Neuron (in vitro differentiated cells): ENCODE measurements around the gene SLC39A7.

Experiments
- H2AFZ ChIP-seq: one replicate; pipeline ENCODE4 v1.6.1; 2013; ENCODE audit warnings: low read depth, mild to moderate bottlenecking, inconsistent platforms, low read length, moderate library complexity
- H3K27me3 ChIP-seq: one replicate; pipeline ENCODE4 v1.6.1; 2013; ENCODE audit warnings: low read length; ENCODE audit not compliant: insufficient read depth
- H3K36me3 ChIP-seq: one replicate; pipeline ENCODE4 v1.6.1; 2013; ENCODE audit warnings: low read length; ENCODE audit not compliant: insufficient read depth
- H3K4me1 ChIP-seq: one replicate; pipeline ENCODE4 v1.6.1; 2013; ENCODE audit warnings: low read length; ENCODE audit not compliant: insufficient read depth
- H3K4me3 ChIP-seq: 2 replicates; pipeline ENCODE4 v1.5.1; 2013; ENCODE audit warnings: mild to moderate bottlenecking, low read length, moderate library complexity
- H3K9me3 ChIP-seq: one replicate; pipeline ENCODE4 v1.6.1; 2013; ENCODE audit warnings: low read length

SLC39A7 gene

GRCh38 chr6:33189625-33190448 is 10.8 kb upstream of the SLC39A7 start:
- Histone ChIP-seq H2AFZ (no peak overlapping the region), H3K4me3 (no peak overlapping the region), H3K27me3 (peaks cover 2% of the 10 kb centered on the region), H3K36me3 (peaks cover 12% of the 10 kb centered on the region), H3K4me1 (peaks cover 9% of the 10 kb centered on the region), H3K9me3 (no peaks in the 10 kb centered on the region)

GRCh38 chr6:33190504-33191107 is 10.1 kb upstream of the SLC39A7 start:
- Histone ChIP-seq H3K4me3 (no peak overlapping the region), H3K36me3 (peaks cover 20% of the 10 kb centered on the region), H2AFZ (no peak overlapping the region), H3K9me3 (no peaks in the 10 kb centered on the region), H3K27me3 (peaks cover 2% of the 10 kb centered on the region), H3K4me1 (peaks cover 9% of the 10 kb centered on the region)

DNA sequence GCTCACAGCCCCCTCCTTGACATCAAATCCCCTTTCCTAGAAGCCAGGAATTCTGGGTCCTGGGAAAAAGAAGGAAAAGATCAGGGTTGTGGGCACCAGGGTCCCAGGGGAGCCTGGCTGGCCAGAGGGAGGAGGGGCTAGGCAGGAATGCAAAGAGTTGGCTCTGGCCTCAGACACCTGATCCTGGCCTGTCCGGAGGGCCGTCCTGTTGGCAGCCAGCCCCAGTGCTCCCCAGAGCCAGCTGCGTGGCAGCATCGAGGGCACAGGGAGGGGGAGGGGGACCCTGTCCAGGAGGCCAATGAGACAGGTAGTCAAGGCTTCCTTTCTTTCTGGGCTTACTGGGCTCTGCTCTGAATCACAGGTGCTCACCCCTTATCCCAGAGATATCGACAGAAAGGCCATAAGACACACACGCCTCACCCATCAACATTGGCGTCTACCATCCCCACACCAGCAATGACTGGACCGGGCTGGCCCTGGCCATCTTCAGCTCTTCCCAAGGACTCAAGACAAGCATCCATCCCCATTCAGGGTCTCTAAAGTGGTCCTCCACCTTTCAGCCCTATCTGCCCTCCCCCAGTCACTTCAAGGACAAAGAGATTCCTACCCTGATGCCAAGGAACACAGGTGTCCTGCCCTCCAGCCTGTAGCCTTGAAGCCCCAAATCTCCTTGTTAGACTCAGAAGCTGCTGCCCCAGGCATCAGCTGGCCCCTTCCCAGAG is 9.1 kb upstream of the SLC39A7 start:
- no peaks in the 10 kb centered on the region for H3K27me3 ChIP-seq
- no peaks in the 10 kb centered on the region for H3K9me3 ChIP-seq
- H3K36me3 ChIP-seq, result peaks cover 27% of the 10 kb centered on the region
- no peak overlapping the region for H3K4me3 ChIP-seq
- H2AFZ ChIP-seq, result no peak overlapping the region
- H3K4me1 ChIP-seq, result peaks cover 9% of the 10 kb centered on the region

GRCh38 chr6:33192105-33192646 is 8.5 kb upstream of the SLC39A7 start, which contains the start of gene COL11A2:
COL11A2 (minus strand) TSS chr6:33192467; CDS start chr6:33192240, 227 bp downstream.
- no peak within 1 kb of the TSS for H3K4me3 ChIP-seq
- no peaks in the 10 kb centered on the region for H3K9me3 ChIP-seq
- H2AFZ ChIP-seq, result no peak within 1 kb of the TSS
- no peaks in the 10 kb centered on the region for H3K27me3 ChIP-seq
- H3K36me3 ChIP-seq, result peaks cover 31% of the 10 kb centered on the region
- H3K4me1 ChIP-seq, result peaks cover 9% of the 10 kb centered on the region

- Histone ChIP-seq H3K4me1 (peaks cover 13% of the 10 kb centered on the region), H3K27me3 (no peaks in the 10 kb centered on the region), H3K9me3 (no peaks in the 10 kb centered on the region), H3K36me3 (peaks cover 35% of the 10 kb centered on the region), H3K4me3 (no peak overlapping the region), H2AFZ (no peak overlapping the region)
Observed at GRCh38 chr6:33192671-33193602, 7.7 kb upstream of the SLC39A7 start.

DNA sequence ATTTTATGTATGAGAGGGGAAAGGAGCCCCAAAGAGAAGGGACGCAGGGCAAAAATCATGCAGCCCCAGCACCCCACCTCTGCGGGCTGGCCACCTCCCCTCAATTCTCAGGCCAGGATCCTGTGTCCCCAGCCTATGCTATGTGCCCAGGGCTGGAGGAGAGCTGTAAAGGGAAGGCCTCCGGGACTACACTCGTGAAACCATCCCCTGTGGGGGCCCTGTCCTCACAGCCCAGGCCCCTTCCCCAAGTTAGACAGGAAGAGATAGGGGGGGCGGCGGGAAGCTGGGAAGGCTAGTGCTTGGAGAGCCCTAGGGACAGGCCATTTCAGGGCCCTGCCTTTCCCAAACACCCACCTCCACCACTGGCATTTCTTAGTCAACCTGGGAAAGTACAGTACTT is 7.0 kb upstream of the SLC39A7 start:
- H3K4me1 ChIP-seq, result peaks cover 14% of the 10 kb centered on the region
- no peak overlapping the region for H3K4me3 ChIP-seq
- H3K36me3 ChIP-seq, result peaks cover 38% of the 10 kb centered on the region
- H3K27me3 ChIP-seq, result no peaks in the 10 kb centered on the region
- no peak overlapping the region for H2AFZ ChIP-seq
- no peaks in the 10 kb centered on the region for H3K9me3 ChIP-seq

DNA sequence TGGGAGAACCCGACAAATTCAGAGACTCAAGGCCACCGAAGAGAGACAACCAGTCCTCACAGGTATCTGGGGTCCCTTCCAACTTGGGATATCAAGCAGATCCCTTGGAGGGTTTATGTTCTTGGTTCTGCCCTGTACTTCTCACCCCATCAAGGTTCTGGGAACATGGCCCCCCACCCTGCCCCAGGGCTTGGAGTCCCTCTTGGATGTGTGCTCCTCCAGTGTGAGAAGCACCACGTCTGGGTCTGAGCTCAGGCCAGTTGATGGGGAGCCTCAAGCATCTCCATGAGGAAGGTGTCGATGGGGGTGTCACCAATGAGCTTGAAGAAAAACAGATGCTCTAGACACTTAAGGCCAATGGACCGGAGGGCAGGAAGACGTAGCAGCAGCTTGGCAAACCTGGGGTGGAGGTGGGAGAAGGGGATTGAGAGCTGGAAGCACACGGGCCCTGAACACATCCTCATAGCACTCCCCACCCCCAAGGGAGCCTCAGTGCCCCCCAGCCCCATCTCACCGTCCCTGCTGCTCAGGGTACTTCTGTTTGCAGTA is 6.2 kb upstream of the SLC39A7 start:
- H2AFZ ChIP-seq, result no peak overlapping the region
- H3K4me1 ChIP-seq, result peaks cover 22% of the 10 kb centered on the region
- H3K27me3 ChIP-seq, result no peaks in the 10 kb centered on the region
- no peak overlapping the region for H3K4me3 ChIP-seq
- H3K36me3 ChIP-seq, result peaks cover 38% of the 10 kb centered on the region
- H3K9me3 ChIP-seq, result no peaks in the 10 kb centered on the region

GRCh38 chr6:33195304-33196165 is 5.1 kb upstream of the SLC39A7 start:
- Histone ChIP-seq H3K27me3 (no peaks in the 10 kb centered on the region), H3K36me3 (peaks cover 38% of the 10 kb centered on the region), H3K4me1 (peaks cover 25% of the 10 kb centered on the region), H2AFZ (no peak overlapping the region), H3K4me3 (no peak overlapping the region), H3K9me3 (no peaks in the 10 kb centered on the region)

DNA sequence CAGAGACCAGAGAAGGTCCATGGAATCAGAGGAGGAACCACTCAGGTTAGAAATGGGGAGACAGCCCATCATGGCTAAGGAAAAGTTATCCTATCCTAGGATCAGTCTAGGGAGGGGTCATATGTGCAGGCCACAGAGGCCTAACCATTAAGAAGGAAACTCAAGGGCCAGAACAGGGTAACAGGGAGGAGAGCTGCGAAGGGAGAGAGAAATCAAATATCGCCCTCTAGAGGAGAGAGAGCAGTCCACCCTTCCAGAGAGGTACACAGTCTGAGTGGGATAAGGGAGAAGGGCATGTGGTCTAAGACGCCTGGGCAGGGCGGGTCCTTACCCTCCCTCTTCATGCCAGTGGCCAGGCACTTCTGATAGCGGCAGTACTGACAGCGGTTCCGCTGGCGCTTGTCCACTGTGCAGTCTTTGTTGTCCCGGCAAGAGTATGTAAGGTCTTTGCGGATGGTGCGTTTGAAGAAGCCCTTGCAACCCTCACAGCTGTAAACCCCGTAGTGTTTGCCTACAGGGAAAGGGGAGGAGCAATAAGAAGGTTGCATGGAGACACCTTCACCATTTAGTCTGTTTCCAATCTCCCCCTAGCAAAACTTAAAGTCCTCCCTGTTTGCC is 3.1 kb upstream of the SLC39A7 start:
- Histone ChIP-seq H3K9me3 (no peaks in the 10 kb centered on the region), H3K4me3 (no peak overlapping the region), H3K27me3 (no peaks in the 10 kb centered on the region), H2AFZ (no peak overlapping the region), H3K36me3 (peaks cover 46% of the 10 kb centered on the region), H3K4me1 (peaks cover 29% of the 10 kb centered on the region)

DNA sequence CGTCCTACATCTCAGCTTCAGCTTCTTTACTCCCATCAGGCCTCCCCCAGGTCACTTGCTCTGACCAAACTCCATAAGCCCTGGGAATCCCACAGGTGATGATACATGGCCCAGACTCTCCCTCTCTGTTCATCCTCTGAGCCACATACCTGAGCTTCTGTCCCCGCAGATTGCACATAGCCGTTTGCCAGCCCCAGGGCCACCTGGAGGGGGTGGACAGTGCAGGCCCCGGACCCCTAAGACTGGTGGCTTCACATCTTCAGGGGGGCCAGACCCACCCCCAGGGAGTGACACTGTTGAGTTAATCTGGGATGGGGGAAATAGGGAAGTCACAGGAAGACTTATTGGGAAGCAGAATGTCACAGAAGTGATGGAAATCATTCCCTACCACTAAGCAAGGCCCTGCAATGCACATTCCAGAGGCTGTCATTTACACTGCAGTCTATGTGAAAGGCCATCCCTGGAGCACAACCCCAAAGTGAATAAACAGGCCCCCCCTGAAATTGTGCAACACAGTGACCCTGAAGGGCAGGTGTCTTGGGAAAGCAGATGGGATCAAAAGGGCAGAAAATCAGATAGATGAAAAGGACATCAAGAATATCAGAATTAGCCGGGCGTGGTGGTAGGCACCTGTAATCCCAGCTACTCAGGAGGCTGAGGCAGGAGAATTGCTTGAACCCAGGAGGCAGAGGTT is 2.4 kb upstream of the SLC39A7 start:
- no peak overlapping the region for H2AFZ ChIP-seq
- peaks cover 35% of the 10 kb centered on the region for H3K4me1 ChIP-seq
- peaks cover 53% of the 10 kb centered on the region for H3K36me3 ChIP-seq
- no peak overlapping the region for H3K4me3 ChIP-seq
- no peaks in the 10 kb centered on the region for H3K9me3 ChIP-seq
- H3K27me3 ChIP-seq, result no peaks in the 10 kb centered on the region
